GM18907 (cell line): ENCODE measurements around the gene SEPTIN10.
"Not testable (repeated sequence)": the region's sequence is repeated elsewhere in the genome, so short reads cannot be mapped to it uniquely, and the experiment has no call there.

Experiments
- ATAC-seq: cut with Tn5 transposase; IDR thresholded peaks from one replicate; pipeline ENCODE4 v1.9.1; 2021; ENCODE audit warnings: mild to moderate bottlenecking, moderate library complexity; ENCODE audit not compliant: unreplicated experiment

SEPTIN10 gene

GRCh38 chr2:109613922-109614714, at the start of gene SEPTIN10, which contains the start of gene SOWAHC:
Gene SEPTIN10 (minus strand): TSS chr2:109613966. CDS start chr2:109613827, 139 bp downstream.
Gene SOWAHC (plus strand): TSS chr2:109614364. CDS start chr2:109614490, 126 bp downstream.
- peak; percentile 83 for ATAC-seq

GRCh38 chr2:109662889-109663288, 49.1 kb upstream of the SEPTIN10 start:
- no peak for ATAC-seq

GRCh38 chr2:109660046-109660860, 46.5 kb upstream of the SEPTIN10 start:
- no peak for ATAC-seq

- ATAC-seq = no peak
These were observed 45.8 kb upstream of the SEPTIN10 start for GRCh38 chr2:109659396-109660045.

GRCh38 chr2:109655287-109655686, 41.5 kb upstream of the SEPTIN10 start:
- no peak for ATAC-seq

GRCh38 chr2:109654326-109655050, 40.7 kb upstream of the SEPTIN10 start:
- ATAC-seq = no peak

GRCh38 chr2:109649736-109650695, 36.2 kb upstream of the SEPTIN10 start:
- no peak for ATAC-seq

- ATAC-seq = no peak
These were observed 34.3 kb upstream of the SEPTIN10 start for GRCh38 chr2:109648041-109648527.

- ATAC-seq = no peak
These were observed 33.9 kb upstream of the SEPTIN10 start for GRCh38 chr2:109647636-109648035.

GRCh38 chr2:109646961-109647360, 33.2 kb upstream of the SEPTIN10 start:
- ATAC-seq = no peak

- ATAC-seq = no peak
These were observed 31.8 kb upstream of the SEPTIN10 start for GRCh38 chr2:109645412-109646184.

GRCh38 chr2:109644571-109645275, 31.0 kb upstream of the SEPTIN10 start:
- ATAC-seq = no peak

- not testable (repeated sequence) for ATAC-seq
These were observed 26.2 kb upstream of the SEPTIN10 start for GRCh38 chr2:109640000-109640399.

GRCh38 chr2:109638795-109639194, 25.0 kb upstream of the SEPTIN10 start:
- no peak for ATAC-seq

- peak; percentile 70 for ATAC-seq
These were observed 24.2 kb upstream of the SEPTIN10 start for GRCh38 chr2:109637749-109638570.

GRCh38 chr2:109636317-109636716, 22.6 kb upstream of the SEPTIN10 start:
- no peak for ATAC-seq
